Measurements from ENCODE around the gene SCGN. TPM values are rescaled to one million over a fixed set of nuclear protein-coding genes. Genes with fewer than 3 reads are reported as not detected.

SCGN gene
- polyA plus RNA-seq, 1 experiment: not detected

- ChIA-PET POLR2A (no interaction called here), CTCF (no interaction called here)
- Histone ChIP-seq H3K27me3 (ENCODE audit: control insufficient read depth, insufficient read depth, low read length) (no peaks in the 10 kb centered on the region), H3K4me3 (ENCODE audit: low read depth, low read length) (no peak overlapping the region), H3K27ac (ENCODE audit: low read depth, low read length) (no peak overlapping the region), H3K9me3 (ENCODE audit: control insufficient read depth, insufficient read depth, low read length) (no peaks in the 10 kb centered on the region)
- no peak for TF ChIP-seq CTCF (IDR thresholded peaks at IDR 0.05; ENCODE audit: low read depth, low read length)
- no peak for DNase-seq (ENCODE audit: low read depth, low spot score)
Observed at GRCh38 chr6:25701807-25702206, 49.8 kb downstream of the SCGN start.

- CTCF ChIA-PET: interaction anchor here (1.1 kb wide), 2 partner anchors 15 to 17 kb away, joined by 4 read pairs; no protein-coding TSS in a partner anchor
- Histone ChIP-seq H3K27ac (ENCODE audit: low read depth, low read length) (no peak overlapping the region), H3K9me3 (ENCODE audit: control insufficient read depth, insufficient read depth, low read length) (no peaks in the 10 kb centered on the region), H3K27me3 (ENCODE audit: control insufficient read depth, insufficient read depth, low read length) (no peaks in the 10 kb centered on the region), H3K4me3 (ENCODE audit: low read depth, low read length) (no peak overlapping the region)
- TF ChIP-seq CTCF (IDR thresholded peaks at IDR 0.05; ENCODE audit: low read depth, low read length): no peak
- POLR2A ChIA-PET: no interaction called here
- DNase-seq (ENCODE audit: low read depth, low spot score): no peak
Observed at GRCh38 chr6:25703005-25703404, 51.0 kb downstream of the SCGN start.

DNA sequence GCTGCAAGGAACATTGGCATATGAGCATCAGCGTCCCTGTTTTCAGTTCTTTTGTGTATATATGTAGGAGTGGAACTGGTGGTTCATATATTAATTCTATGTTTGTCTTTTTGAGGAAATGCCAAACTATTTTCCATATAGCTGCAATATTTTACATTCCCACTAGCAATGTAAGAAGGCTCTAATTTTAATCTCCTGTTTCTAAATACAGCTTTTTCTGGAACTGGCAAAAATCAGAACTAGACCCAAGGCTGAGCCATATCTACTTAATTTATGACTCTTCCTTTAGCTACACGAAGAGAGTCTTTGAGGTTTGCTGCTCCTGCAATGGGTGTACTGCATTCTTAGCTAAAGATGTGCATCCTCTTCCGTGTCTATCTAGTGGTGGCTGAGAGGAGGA is 52.0 kb downstream of the SCGN start:
- POLR2A ChIA-PET: no interaction called here
- DNase-seq (ENCODE audit: low read depth, low spot score): no peak
- CTCF ChIA-PET: interaction anchor here (1.0 to 1.1 kb wide), 2 partner anchors 14 to 16 kb away, joined by 4 to 7 read pairs; no protein-coding TSS in a partner anchor
- Histone ChIP-seq H3K9me3 (ENCODE audit: control insufficient read depth, insufficient read depth, low read length) (no peaks in the 10 kb centered on the region), H3K27me3 (ENCODE audit: control insufficient read depth, insufficient read depth, low read length) (no peaks in the 10 kb centered on the region), H3K4me3 (ENCODE audit: low read depth, low read length) (no peak overlapping the region), H3K27ac (ENCODE audit: low read depth, low read length) (no peak overlapping the region)
- TF ChIP-seq CTCF (IDR thresholded peaks at IDR 0.05; ENCODE audit: low read depth, low read length): no peak

DNA sequence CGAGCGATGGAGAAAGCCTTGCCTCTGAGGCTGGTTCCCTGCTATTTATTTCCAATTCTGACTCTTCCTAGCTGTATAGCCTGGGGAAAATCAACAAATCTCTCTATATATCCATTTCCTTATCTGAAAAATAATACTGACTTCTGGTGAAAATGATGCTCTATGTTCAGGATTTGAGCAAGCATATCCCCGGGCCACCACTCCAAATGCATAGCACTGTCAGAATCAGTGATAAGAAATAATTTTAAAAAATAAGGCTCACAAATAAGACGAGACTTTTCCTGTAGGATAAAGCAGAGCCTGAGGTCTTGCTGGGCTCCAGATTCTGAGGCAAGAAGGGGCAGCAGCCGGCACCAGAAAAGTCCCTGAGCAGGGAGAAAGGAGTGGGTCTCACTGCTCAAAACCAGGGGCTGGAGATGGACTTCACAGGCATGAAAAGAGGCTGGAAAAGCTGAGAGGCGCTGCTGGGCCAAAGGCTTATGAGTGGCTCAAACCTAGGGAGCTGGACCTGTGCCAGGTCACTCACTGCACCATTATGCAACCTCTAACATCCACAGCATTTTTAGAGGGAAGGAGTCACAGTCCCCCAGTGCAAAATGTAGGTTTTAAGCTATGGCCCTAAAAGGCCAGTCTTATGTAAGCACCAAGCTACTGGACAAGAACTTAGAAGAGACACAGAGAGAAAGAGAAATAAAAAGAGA is 54.4 kb downstream of the SCGN start:
- H3K9me3 ChIP-seq (ENCODE audit: control insufficient read depth, insufficient read depth, low read length): 0 out of 2 replicates have a peak, but pooled peaks cover 3% of the 10 kb centered on the region
- ChIA-PET POLR2A (no interaction called here), CTCF (interaction anchor here (1.4 kb wide), 2 partner anchors 13 to 297 kb away, joined by 4 to 8 read pairs; no protein-coding TSS in a partner anchor)
- H3K27me3 ChIP-seq (ENCODE audit: control insufficient read depth, insufficient read depth, low read length): no peaks in the 10 kb centered on the region
- no peak overlapping the region for H3K27ac ChIP-seq (ENCODE audit: low read depth, low read length)
- no peak for DNase-seq (ENCODE audit: low read depth, low spot score)
- H3K4me3 ChIP-seq (ENCODE audit: low read depth, low read length): no peak overlapping the region
- TF ChIP-seq CTCF (IDR thresholded peaks at IDR 0.05; ENCODE audit: low read depth, low read length): no peak

DNA sequence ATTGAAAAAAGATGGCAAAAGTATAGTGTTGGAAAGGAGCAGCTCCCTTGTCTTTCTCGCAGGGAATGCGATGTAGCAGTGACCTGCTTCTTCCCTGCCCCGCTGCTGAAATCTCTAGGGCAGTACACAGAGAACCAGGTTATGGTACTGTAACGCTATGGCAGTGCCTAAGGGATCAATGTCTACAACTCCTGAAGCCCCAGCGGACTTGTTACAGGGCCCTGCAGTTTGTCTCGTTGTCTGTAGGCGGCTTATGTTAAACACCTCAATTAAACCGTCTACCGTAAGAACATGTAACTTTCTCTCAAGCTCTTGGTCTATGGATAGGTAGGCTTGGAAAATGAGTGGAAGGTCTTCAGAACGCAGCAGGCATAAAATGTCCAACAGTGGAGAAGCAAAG is 57.7 kb downstream of the SCGN start:
- no peak overlapping the region for H3K4me3 ChIP-seq (ENCODE audit: low read depth, low read length)
- no peak for TF ChIP-seq CTCF (IDR thresholded peaks at IDR 0.05; ENCODE audit: low read depth, low read length)
- POLR2A ChIA-PET: no interaction called here

More for the DNA sequence above, 57.7 kb downstream of the SCGN start:
- CTCF ChIA-PET: interaction anchor here (1.4 kb wide), 1 partner anchor 8 kb away, joined by 7 read pairs; no protein-coding TSS in a partner anchor
- H3K27me3 ChIP-seq (ENCODE audit: control insufficient read depth, insufficient read depth, low read length): no peaks in the 10 kb centered on the region
- H3K27ac ChIP-seq (ENCODE audit: low read depth, low read length): no peak overlapping the region
- DNase-seq (ENCODE audit: low read depth, low spot score): no peak
- H3K9me3 ChIP-seq (ENCODE audit: control insufficient read depth, insufficient read depth, low read length): 0 out of 2 replicates have a peak, but pooled peaks cover 3% of the 10 kb centered on the region

Data from AG04450 (cell line).